DOHH2 (cell line): ENCODE measurements around the gene FGGY.

Experiments
- H3F3A ChIP-seq: fragments of 200-600 bp; sonication (generic), shearing (Covaris generic); 2 replicates; pipeline ENCODE4 v1.6.0; 2016; ENCODE audit warnings: antibody characterized with exemption, mild to moderate bottlenecking; ENCODE audit not compliant: control insufficient read depth, insufficient read depth
- H3K27ac ChIP-seq: fragments of 200-600 bp; sonication (generic); 2 replicates; pipeline ENCODE4 v1.5.1; 2014; ENCODE audit warnings: low read depth, mild to moderate bottlenecking, low read length, moderate library complexity
- H3K27me3 ChIP-seq: fragments of 200-600 bp; sonication (generic); 2 replicates; pipeline ENCODE4 v1.6.1; 2014; ENCODE audit warnings: mild to moderate bottlenecking, low read length, mixed read lengths; ENCODE audit not compliant: control insufficient read depth
- H3K36me3 ChIP-seq: fragments of 200-600 bp; sonication (generic); 2 replicates; pipeline ENCODE4 v1.6.1; 2014; ENCODE audit warnings: mild to moderate bottlenecking, low read length, moderate library complexity, mixed read lengths; ENCODE audit not compliant: control insufficient read depth
- H3K4me1 ChIP-seq: fragments of 200-600 bp; sonication (generic); 2 replicates; pipeline ENCODE4 v1.6.1; 2014; ENCODE audit warnings: mild to moderate bottlenecking, low read length, mixed read lengths; ENCODE audit not compliant: control insufficient read depth
- H3K4me2 ChIP-seq: fragments of 200-600 bp; sonication (generic); 2 replicates; pipeline ENCODE4 v1.6.0; 2014; ENCODE audit warnings: mild to moderate bottlenecking, low read length, moderate library complexity
- H3K4me3 ChIP-seq: fragments of 200-600 bp; sonication (generic); 2 replicates; pipeline ENCODE4 v1.5.1; 2014; ENCODE audit warnings: mild to moderate bottlenecking, low read length, mixed read lengths
- H3K79me2 ChIP-seq: fragments of 200-600 bp; sonication (generic); 2 replicates; pipeline ENCODE4 v1.6.1; 2014; ENCODE audit warnings: mild to moderate bottlenecking, low read length, mixed read lengths; ENCODE audit not compliant: control insufficient read depth
- H3K9me2 ChIP-seq: fragments of 200-600 bp; sonication (generic); replicated peaks from 2 replicates; pipeline ENCODE4 v1.6.1; 2014; ENCODE audit warnings: mild to moderate bottlenecking, low read length, mixed read lengths; ENCODE audit not compliant: control insufficient read depth
- H3K9me3 ChIP-seq: fragments of 200-600 bp; sonication (generic); 2 replicates; pipeline ENCODE4 v1.6.1; 2014; ENCODE audit warnings: antibody characterized with exemption, low read length, mixed read lengths; ENCODE audit not compliant: control insufficient read depth, insufficient read depth
- H4K20me1 ChIP-seq: fragments of 200-600 bp; sonication (generic); 2 replicates; pipeline ENCODE4 v1.6.0; 2014; ENCODE audit warnings: low read depth, mild to moderate bottlenecking, antibody characterized with exemption, low read length, moderate library complexity; ENCODE audit not compliant: control insufficient read depth, insufficient read depth
- CTCF ChIP-seq: fragments of 200-600 bp; sonication (generic); IDR thresholded peaks from one replicate; pipeline ENCODE4 v1.5.1; 2014; ENCODE audit warnings: antibody characterized with exemption, mild to moderate bottlenecking, low read depth, low read length; ENCODE audit not compliant: poor library complexity, severe bottlenecking
- EZH2phosphoT487 ChIP-seq: fragments of 200-600 bp; sonication (generic); IDR thresholded peaks from 2 replicates; pipeline ENCODE4 v1.6.1; 2017; ENCODE audit warnings: borderline replicate concordance, mild to moderate bottlenecking, antibody characterized with exemption, low read length, moderate library complexity, mixed read lengths

FGGY gene

DNA sequence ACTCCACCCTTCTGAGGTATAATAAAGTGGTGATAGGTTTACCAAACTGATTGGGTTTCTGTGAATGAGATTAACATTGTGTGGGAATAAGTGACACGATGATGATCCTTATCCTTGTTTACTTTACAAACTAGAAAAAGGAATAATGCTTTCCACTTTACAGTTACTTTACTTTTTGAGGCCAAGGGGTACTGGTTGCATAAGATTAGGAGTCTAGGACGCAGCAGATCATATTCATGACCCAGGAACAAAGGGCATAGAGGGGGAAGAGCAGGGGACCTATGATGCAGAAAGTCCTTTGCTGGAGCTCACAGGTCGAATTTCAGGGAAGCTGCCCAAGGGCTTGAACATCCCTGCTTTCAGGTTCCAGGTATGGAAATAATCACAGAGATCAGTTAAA lies 20.4 kb downstream of the FGGY start:
- no peaks in the 10 kb centered on the region for H3K9me2 ChIP-seq
- no peaks in the 10 kb centered on the region for H3K36me3 ChIP-seq
- no peaks in the 10 kb centered on the region for H4K20me1 ChIP-seq
- no peak overlapping the region for H3K4me2 ChIP-seq
- H3K79me2 ChIP-seq, result no peaks in the 10 kb centered on the region
- no peaks in the 10 kb centered on the region for H3K4me1 ChIP-seq
- H3K9me3 ChIP-seq, result no peaks in the 10 kb centered on the region
- H3K27me3 ChIP-seq, result no peaks in the 10 kb centered on the region
- H3K27ac ChIP-seq, result no peak overlapping the region
- no peaks in the 10 kb centered on the region for H3F3A ChIP-seq
- no peak overlapping the region for H3K4me3 ChIP-seq
- TF ChIP-seq EZH2phosphoT487 (no peak), CTCF (no peak)

GRCh38 chr1:59317780-59318179 lies 20.9 kb downstream of the FGGY start:
- no peak overlapping the region for H3K4me3 ChIP-seq
- no peaks in the 10 kb centered on the region for H3F3A ChIP-seq
- no peaks in the 10 kb centered on the region for H3K9me2 ChIP-seq
- TF ChIP-seq CTCF (no peak), EZH2phosphoT487 (no peak)
- no peaks in the 10 kb centered on the region for H3K9me3 ChIP-seq
- H3K4me2 ChIP-seq, result no peak overlapping the region
- H3K79me2 ChIP-seq, result no peaks in the 10 kb centered on the region
- H3K27ac ChIP-seq, result no peak overlapping the region
- no peaks in the 10 kb centered on the region for H3K36me3 ChIP-seq
- H3K27me3 ChIP-seq, result no peaks in the 10 kb centered on the region
- no peaks in the 10 kb centered on the region for H4K20me1 ChIP-seq
- H3K4me1 ChIP-seq, result no peaks in the 10 kb centered on the region

GRCh38 chr1:59318271-59318860 lies 21.5 kb downstream of the FGGY start:
- H3K9me3 ChIP-seq, result no peaks in the 10 kb centered on the region
- H3K27ac ChIP-seq, result no peak overlapping the region
- H3K4me2 ChIP-seq, result no peak overlapping the region
- H3K4me3 ChIP-seq, result no peak overlapping the region
- no peaks in the 10 kb centered on the region for H3K4me1 ChIP-seq
- no peaks in the 10 kb centered on the region for H3F3A ChIP-seq
- H3K79me2 ChIP-seq, result no peaks in the 10 kb centered on the region
- TF ChIP-seq CTCF (no peak), EZH2phosphoT487 (no peak)
- H3K27me3 ChIP-seq, result no peaks in the 10 kb centered on the region
- no peaks in the 10 kb centered on the region for H3K9me2 ChIP-seq
- H3K36me3 ChIP-seq, result no peaks in the 10 kb centered on the region
- H4K20me1 ChIP-seq, result no peaks in the 10 kb centered on the region
